HG02610 (cell line): ENCODE data around the gene BRSK2.
"Not testable (repeated sequence)": the region's sequence is repeated elsewhere in the genome, so short reads cannot be mapped to it uniquely, and the experiment has no call there.

Experiments used
- ATAC-seq: cut with Tn5 transposase; IDR thresholded peaks from one replicate; pipeline ENCODE4 v1.9.1; 2021; ENCODE audit warnings: mild to moderate bottlenecking, moderate library complexity; ENCODE audit not compliant: unreplicated experiment

Gene BRSK2

DNA sequence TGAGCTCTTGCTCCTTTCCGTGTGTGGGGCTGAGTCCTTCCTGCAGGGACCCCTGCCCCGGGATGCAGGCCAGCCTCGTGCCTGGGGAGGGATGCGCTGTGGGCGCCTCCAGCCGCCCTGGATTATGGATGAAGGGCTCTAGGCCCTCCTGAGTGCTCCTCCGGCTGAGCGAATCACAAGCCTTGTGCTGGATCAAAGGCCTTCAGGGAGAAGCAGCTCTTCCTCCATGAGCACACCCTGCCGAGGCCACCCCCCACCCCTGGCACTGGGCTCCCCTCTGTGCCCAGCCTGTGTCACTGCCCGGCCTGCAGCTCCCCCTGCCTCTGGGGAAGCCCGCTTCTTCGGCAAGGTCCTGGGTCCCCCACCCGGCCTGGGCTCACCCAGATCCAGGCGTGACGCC is 43.8 kb downstream of the BRSK2 start:
- ATAC-seq, result no peak

DNA sequence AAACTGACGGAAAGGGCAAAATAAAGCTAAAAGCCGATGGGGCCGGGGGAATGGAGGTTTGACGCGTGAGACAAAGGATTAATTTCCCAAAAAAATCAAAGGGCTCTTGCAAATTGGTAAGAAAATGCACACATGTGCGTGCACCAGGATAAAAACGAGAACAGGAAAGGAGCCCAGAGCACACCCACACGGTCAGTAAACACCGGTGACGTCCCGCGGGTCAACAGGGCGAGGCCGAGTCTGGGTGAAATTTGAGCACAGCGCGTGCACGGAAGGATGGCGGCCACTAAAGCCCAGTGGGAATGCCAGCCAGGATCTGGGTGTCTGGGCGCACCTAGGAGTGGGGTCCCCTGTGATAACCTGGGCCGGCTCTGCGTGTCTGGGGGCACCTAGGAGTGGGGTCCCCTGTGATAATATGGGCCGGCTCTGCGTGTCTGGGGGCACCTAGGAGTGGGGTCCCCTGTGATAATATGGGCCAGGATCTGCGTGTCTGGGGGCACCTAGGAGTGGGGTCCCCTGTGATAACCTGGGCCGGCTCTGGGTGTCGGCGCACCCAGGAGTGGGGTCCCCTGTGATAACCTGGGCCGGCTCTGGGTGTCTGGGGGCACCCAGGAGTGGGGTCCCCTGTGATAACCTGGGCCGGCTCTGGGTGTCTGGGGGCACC is 44.4 kb downstream of the BRSK2 start:
- ATAC-seq, result no peak

DNA sequence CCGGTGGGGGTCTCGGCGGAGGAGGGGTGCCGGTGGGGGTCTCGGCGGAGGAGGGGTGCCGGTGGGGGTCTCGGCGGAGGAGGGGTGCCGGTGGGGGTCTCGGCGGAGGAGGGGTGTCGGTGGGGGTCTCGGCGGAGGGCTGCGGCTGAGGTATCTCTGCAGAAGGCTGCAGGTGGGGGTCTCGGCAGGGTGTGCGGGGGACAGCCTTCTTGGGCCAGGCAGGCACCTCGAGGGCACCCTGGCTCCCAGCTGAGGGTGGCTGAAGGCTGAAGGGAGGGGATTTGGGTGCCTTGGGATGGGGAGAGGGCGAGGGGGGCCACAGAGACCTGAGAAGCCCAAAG is 45.7 kb downstream of the BRSK2 start:
- not testable (repeated sequence) for ATAC-seq

DNA sequence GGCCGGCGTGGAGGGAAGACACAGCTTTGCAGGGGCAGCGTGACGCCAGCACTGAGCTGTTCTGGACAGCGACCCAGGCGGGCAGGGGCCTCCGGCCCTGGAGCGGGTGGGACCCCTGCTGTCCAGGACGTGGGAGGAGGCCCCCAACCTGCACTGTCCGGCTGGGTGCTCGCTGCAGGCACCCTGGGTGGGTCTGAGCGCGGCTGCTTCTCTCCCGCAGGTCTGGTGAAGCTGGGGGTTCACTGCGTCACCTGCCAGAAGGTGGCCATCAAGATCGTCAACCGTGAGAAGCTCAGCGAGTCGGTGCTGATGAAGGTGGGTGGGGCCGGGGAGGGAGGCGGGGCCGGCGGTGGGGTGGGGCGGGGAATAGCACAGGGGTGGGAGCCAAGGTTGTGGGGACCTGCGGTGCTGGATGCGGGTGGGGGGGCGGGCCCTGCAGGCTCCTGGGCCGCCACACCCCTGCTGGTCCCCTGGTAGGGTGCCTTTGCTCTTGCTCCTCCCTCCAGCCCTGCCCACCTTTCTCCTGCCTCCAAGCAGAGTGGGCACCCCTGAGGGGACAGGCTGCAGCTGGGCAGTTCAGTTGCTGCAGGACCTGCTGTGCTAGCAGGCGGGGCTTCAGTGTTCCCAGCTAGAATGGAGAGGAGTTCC is 46.2 kb downstream of the BRSK2 start:
- no peak for ATAC-seq

DNA sequence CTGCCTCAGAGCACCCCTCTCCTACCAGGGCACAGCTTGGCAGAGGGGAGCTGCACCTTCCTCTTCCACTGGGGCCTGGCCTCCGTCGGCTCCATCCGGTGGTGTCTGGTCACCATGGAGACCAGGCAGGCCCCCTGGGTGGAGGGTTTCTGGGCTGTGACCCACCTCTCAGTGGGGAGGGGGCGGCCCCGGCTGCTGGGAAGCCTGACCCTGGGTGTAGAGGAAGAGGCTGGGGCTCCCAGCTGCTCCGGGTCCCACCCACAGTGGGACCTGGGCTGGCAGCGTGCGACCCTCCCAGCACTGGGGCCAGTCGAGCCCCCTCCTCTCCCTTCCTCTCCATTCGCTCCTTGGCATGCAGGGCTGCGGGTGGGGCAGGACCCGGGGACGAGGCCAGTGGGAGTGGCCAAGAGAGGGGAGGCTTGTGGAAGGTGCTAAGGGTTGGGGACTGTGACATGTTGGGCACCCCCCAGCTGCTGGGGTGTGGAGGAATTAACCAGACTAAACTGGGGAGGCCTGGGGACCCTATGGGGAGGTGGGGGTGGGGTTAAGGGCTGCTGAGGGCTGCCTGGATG is 46.8 kb downstream of the BRSK2 start:
- ATAC-seq, result no peak

DNA sequence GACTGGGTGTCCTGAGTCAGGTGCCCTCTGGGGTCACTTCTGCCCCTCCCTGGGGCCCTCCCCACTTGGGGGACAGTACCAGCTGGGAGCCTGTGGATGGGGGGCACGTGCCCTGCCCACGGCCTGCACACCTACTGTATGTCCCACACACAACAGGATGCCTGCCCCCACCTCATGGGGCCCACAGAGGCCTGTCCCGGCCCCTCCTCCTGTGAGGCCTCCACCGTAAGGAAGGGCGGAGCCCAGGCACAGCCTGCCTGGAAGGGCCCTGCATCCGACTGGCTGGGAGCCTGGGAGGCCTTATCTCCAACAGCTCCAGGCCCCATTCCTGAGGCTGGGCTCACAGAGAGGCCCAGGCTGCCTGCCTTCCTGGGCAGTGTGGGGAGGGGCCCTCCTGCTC is 47.8 kb downstream of the BRSK2 start:
- no peak for ATAC-seq

DNA sequence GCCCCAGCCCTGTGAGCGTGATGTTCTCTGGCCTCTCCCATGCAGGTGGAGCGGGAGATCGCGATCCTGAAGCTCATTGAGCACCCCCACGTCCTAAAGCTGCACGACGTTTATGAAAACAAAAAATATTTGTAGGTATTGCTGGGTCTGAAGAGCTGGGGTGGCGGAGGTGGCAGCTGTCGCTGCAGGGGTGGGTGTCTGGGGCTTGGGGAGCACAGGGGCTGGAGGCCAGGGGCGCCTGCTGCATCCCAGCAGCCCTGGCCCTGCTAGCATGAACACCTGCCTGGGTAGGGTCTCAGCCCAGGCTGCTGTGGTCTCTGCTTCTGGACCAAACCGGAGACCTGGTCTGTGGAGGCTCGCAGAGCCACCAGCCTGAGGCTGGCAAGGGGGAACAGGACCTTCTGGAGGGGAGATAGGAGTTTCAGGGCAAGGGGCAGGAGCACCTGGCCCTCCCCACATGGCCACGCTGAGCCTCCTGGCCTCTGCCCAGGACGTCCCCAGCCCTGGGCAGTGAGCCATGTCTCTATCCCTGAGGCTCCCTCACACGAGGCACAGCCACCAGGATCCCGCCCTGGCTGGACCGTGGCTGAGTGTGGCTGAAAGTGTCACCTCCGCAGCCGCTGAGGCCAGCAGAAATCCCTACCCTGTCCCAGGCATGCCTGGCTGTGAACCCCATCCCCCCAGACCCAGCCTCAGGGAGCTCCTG is 48.7 kb downstream of the BRSK2 start:
- ATAC-seq, result no peak

DNA sequence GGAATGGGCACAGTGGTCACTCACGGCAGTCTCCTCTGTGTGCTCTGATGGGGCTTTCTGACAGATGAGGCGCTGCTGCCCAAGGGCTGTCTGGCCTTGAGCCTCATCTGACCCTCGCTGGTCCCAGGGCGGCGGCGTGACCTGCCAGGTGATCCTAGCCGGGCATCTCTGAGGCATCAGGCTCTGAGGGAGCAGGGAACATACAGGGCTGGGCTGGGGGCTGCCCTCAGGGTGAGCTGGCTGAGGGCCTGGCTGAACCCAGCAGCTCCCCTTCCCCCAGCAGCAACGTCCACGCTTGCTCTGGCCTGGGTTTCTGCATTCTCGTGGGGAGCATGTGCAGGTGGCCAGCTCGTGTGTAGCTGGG is 49.2 kb downstream of the BRSK2 start:
- ATAC-seq, result no peak

DNA sequence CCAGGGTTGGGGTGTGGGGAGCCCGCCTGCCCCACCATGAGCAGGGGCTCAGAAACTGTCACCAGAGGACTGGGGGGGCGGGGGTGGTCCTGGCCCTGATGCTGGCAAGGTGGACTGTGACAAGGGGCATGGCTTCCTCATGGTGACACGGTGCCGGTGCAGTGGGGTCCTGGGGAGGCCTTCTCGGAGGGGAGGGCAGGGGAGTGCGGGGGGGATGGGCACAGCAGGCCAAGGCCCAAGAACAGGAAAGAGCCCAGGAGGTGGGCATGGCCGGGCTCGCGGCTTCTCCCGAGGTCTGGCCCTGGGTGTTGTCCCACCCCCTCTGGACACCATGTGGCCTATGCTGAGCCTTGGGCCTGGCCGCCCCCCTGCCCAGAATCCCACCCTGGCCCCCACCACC is 49.6 kb downstream of the BRSK2 start:
- ATAC-seq, result no peak

DNA sequence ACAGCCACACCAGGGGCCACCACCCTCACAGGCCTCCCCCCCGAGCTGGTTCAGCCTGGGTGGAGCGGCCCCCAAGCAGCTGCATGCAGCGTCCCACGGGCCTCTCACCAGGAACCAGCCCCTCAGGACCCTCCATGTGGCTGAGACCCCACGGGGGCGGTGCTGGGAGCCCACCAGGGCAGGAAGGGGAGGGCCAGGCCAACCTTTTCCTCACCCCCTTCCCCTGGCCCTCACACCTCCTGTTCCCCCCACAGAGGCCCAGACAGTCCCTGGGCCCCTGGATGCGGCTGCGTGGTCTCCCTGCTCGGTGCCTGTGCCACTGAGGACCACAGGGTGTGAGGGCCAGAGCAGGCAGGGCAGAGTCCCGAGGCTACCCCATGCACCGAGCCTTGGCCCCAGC is 50.3 kb downstream of the BRSK2 start:
- ATAC-seq, result no peak

DNA sequence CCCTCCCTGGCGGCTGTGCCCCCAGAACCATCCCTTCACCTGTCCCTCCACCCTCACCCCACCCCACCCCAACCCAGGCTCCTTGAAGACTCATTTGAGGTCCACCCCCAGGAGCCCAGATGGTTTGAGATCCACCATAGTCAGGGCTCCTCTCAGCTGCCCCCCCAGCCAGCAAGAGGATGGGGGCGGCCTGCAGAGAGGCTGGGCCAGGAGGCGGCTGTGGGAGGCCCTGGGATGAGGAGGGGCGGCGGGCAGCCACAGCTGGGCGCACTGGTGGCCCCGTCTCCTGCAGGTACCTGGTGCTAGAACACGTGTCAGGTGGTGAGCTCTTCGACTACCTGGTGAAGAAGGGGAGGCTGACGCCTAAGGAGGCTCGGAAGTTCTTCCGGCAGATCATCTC is 50.8 kb downstream of the BRSK2 start:
- no peak for ATAC-seq

DNA sequence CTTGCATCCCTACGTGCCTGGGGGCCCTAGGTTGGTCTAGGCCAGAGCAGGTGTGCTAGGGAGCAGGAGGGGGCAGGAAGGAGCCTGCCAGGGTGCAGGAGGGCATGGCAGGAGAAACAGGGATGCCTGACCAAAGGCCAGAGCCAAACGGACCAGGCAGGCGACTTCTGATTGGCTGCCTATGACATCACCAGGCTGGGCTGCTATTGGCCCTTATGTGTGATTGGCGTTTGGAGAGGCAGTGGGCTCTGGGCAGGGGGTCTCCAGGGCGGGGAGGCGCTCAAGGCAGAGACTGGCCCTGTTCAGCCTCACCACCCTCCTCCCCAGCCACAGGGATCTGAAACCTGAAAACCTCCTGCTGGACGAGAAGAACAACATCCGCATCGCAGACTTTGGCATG is 52.4 kb downstream of the BRSK2 start:
- no peak for ATAC-seq

DNA sequence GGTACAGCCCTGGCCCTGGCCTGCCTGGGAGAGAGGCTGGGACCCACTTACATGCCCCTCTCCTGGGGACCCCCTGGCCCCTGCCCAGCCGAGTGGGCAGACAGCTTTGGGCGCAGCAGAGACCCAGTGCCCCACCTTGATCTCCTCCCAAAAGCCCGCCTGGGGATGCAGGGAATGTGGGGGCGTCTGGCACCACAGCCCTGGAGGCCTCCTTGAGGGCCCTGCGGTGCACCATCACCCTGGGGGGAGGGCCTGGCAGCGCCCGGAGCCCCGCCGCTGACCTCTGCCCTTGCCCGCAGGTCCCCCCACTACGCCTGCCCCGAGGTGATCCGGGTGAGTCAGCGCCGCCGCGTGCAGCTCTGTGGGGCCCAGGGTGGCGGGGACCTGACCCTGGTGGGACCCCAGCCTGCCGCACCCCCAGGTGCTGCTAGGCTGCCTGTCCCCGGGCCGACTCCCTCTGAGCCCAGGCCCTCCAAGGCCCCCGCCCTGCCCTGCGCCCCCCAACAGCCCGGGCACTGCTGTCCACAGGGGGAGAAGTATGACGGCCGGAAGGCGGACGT is 53.2 kb downstream of the BRSK2 start:
- ATAC-seq, result no peak

DNA sequence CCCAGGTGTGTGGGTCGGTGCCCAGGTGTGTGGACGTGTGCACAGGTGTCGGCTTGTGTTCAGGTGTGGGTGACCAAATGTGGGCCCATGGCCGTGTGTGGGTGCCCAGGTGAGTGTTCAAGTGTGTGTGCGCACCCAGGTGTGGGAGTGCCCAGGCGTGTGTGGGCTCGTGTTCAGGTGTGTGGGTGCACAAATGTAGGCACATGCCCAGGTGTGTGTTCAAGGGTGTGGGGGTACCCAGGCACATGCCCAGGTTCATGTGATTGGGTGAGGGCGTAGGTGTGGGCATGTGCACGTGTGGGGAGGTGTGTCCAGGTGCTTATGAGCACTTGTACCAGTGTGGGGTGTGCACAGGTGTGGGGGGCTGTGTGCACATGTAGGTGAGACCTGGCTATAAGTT is 54.0 kb downstream of the BRSK2 start:
- no peak for ATAC-seq

DNA sequence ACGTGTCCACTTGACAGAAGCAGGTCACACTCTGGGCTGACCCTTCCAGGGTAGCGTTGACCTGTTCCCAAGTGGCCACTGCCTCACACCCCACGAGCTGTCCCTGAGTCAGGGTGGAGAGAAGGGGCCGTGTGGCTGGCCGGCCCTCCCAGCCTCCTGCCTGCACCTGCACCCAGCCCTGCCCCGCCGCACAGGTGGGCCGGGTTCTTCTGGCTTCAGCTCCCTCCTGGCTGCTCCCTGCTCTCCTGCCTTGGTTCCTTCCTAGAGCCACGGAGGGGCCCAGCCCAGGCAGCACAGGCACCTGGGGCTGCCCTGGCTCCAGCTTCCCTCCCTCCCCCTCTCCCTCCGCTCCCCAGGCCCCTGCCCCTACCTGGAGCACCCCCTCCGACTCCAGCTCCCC is 54.6 kb downstream of the BRSK2 start:
- no peak for ATAC-seq

DNA sequence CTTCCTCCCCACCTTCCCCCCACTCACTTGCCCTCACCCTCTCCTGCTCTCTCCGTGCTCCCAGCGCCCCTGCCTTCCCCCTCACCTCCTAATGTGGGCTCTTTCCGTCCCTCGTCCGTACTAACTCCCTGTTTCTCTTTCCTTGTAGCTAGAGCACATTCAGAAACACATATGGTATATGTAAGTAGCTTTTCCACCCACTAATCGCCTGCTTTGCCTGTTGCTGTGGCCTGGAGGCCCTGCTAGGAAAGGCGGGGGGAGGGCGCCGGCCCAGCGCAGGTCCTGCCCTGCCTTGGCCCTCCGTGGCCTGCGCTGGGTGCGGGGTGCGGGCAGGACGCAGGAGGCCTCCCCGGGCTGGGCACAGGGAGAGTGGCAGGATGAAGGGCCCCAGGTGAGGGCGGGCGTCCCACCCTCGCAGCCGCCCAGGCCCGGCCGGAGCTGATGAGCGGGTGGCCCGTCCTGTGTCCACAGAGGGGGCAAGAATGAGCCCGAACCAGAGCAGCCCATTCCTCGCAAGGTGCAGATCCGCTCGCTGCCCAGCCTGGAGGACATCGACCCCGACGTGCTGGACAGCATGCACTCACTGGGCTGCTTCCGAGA is 55.2 kb downstream of the BRSK2 start:
- no peak for ATAC-seq

DNA sequence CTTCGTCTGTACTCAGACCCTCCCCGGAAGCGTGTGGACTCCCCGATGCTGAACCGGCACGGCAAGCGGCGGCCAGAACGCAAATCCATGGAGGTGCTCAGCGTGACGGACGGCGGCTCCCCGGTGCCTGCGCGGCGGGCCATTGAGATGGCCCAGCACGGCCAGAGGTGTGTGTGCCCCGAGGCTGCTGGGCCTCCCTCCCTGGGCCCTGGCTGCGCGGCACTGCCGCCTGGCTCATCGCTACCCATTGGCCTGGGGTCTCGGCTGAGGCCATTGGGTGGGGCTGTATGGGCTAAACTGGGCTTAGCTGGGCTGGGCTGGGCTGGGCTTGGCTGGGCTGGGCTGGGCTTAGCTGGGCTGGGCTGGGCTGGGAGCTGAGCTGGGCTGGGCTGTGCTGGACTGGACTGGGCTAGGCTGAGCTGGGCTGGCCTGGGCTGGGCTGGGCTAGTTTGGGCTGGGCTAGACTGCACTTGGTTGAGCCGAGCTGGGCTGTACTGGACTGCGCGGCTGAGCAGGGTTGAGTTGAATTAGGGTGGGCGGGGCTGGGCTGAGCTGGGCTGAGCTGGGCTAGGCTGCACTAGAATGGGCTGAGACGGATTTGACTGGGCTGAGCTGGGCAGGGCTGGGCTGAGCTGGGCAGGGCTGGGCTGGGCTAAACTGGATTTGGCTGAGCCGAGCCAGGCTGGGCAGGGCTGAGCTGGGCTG is 56.2 kb downstream of the BRSK2 start:
- no peak for ATAC-seq

DNA sequence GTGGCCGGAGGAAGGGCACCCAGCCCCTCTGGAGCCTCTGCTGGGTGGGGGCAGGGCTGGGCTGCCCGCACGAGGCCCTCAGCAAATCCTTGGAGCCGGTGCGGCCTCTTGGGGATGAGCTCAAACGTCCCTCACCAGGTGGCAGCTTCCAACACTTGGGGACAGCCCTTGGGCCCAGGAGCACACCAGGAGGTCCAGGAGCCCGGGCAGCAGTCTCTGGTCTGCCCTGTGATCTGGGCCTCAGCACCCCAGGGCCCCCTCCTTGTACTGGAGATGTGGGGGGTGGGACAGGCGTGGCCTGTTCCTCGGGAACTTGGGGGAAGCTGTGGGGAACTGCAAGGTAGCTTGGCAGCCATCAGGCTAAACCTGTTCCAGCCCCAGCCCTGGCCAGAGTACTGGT is 56.9 kb downstream of the BRSK2 start:
- no peak for ATAC-seq

DNA sequence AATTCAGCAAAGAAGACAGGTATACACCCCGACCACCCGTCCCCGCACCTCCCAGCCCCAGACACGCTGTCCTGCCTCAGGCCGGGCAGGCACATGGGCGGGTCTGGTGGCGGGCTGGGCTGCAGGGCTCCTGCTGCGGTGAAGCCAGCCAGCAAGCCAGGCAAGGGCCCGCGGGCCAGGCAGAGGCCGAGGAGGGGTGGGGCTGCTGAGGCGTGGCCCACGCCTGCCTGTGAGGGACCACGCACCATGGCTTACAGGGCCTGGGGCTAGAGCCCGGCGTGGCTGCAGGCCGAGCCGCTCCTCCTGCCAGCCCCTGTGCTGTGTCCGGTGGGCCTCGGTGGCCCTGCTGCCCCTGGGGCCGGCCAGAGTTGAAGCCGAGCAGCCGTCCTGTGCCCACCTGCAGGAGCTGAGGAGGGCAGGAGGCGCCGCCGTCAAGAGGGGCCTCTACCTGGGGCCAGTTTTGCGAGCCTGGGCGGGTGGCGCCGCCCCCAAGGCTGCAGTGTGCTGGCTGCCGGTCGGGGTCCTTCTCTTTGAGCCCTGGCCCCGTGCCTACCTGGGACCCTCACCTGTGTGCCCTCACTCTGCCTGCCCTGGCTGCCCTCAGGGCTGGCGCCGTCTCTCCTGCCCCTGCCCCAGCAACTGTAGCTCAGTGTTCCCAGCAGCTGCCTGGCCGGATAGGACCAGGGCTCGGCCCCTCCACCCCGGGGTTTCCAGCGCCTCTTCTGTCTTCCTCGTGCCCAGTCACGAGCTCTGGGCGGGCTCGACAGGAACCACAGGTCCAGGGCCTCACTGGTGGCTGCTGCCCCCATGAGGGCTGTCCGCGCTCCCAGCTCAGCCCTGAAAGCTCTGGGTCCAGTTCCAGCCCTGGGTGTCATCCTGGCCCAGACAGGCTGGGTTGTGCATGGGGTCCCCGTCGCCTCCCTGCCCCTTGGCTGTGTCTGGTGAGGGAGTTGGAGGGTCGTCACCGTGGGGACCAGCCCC is 58.4 kb downstream of the BRSK2 start:
- no peak for ATAC-seq

DNA sequence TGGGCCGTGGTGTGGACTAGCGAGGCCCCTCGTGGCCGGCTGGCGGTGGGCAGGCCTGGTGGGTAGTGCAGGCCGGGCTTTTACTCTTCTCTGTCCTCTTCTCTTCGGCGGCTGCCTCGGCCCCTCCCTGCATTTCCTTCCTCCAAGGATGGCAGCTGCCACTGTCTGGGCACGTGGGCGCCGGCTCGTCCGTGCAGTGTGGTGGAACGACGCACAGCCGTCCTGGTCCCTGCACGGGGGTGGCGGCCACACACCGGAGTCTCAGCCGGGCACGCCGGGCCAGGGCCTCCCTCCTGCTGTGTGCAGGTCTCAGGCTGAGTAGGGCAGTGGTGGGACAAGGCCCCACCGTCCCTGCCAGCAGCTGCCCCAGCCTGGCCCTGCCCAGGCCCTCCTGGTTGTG is 59.1 kb downstream of the BRSK2 start:
- no peak for ATAC-seq
